Left ventricle myocardium inferior (tissue), 1 donor: Measurements from ENCODE around the gene PCED1A. TPM values are rescaled to one million over a fixed set of nuclear protein-coding genes. Genes with fewer than 3 reads are reported as not detected.

Experiments
- DNase-seq: peaks from one replicate; pipeline ENCODE4 v3.0.0-alpha.2; 2020
- H3K27ac ChIP-seq: fragments of 200-600 bp; replicated peaks from 2 replicates; pipeline ENCODE4 v1.8.0; 2021
- H3K27me3 ChIP-seq: fragments of 200-600 bp; 2 replicates; pipeline ENCODE4 v1.8.0; 2021; ENCODE audit warnings: low read depth
- H3K36me3 ChIP-seq: fragments of 200-600 bp; 2 replicates; pipeline ENCODE4 v1.8.0; 2021
- H3K4me1 ChIP-seq: fragments of 200-600 bp; 2 replicates; pipeline ENCODE4 v1.8.0; 2021
- H3K4me3 ChIP-seq: fragments of 200-600 bp; 2 replicates; pipeline ENCODE4 v1.8.0; 2021; ENCODE audit warnings: mild to moderate bottlenecking, moderate library complexity
- H3K9me3 ChIP-seq: fragments of 200-600 bp; replicated peaks from 2 replicates; pipeline ENCODE4 v1.8.0; 2021
- intact Hi-C: fragments of 100-400 bp; cut with micrococcal nuclease; formaldehyde crosslinking; loops from one replicate; pipeline ENCODE4 v1.11.0; 2022
- total RNA-seq: library from RNA; stranded (reverse); fragmentation: NEBNext Ultra II Directional; extraction: Animal tissue kit (Norgen Biotek cat#: 25700); gene quantifications from one replicate; pipeline ENCODE4 v1.2.1, GENCODE V29; 2021
- TF ChIP-seq, protein P1 (sequence below): fragments of 200-600 bp; IDR thresholded peaks from 2 replicates; pipeline ENCODE4 v1.8.0; 2021; ENCODE audit warnings: antibody characterized with exemption, mild to moderate bottlenecking, borderline replicate concordance
- donor health status: DM: no; HTN: yes; CAD: no; lungs with severe emphysema.

The PCED1A gene
- total RNA-seq, 1 donor from 2014 or later: 9.4 TPM

DNA sequence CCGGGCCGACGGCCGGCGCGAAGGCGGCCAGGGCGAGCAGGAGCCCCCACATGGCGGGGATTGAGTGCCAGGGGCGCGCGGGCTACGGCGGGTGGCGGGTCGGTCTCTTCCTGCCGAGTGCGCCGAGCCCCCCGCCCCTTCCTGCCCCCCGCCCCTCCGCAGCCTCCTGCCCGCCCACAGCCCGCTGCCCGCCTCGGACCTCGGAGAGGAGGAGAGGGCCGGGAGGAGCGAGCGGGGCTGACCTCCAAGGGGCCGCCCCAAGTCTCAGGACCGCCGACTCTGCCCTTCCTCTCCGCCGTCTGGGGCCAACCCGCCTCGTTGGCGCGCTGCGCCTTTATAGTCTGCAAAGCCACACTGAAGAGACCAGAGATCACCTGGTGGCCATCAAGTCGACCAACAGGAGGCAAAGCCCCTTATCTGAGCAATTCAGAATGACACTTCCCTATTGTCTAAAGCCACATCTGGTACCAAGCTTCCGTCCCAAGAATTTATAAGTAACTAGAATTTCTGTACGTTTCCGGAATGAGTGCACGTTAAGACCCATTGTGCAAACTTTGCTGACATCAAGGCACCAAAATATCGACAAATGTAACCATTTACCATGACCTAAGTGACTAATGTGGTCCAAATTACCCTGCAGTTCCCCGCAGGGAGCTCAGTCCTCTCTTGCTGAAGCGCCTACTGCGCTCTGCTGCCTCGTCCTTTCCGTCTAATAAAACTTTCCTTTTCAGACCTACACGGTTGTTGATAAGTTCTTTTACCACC is 39.8 kb downstream of the PCED1A start, which contains the start of gene CPXM1:
Gene CPXM1, minus strand, starts transcription at position 107 of the 765 bp plus-strand sequence. Its CDS starts 55 bp downstream, at position 52.
- TF ChIP-seq, protein P1, sequence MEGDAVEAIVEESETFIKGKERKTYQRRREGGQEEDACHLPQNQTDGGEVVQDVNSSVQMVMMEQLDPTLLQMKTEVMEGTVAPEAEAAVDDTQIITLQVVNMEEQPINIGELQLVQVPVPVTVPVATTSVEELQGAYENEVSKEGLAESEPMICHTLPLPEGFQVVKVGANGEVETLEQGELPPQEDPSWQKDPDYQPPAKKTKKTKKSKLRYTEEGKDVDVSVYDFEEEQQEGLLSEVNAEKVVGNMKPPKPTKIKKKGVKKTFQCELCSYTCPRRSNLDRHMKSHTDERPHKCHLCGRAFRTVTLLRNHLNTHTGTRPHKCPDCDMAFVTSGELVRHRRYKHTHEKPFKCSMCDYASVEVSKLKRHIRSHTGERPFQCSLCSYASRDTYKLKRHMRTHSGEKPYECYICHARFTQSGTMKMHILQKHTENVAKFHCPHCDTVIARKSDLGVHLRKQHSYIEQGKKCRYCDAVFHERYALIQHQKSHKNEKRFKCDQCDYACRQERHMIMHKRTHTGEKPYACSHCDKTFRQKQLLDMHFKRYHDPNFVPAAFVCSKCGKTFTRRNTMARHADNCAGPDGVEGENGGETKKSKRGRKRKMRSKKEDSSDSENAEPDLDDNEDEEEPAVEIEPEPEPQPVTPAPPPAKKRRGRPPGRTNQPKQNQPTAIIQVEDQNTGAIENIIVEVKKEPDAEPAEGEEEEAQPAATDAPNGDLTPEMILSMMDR: no peak
- intact Hi-C loops: no loop called here
- Histone ChIP-seq H3K36me3 (no peaks in the 10 kb centered on the region), H3K27ac (no peak within 1 kb of the TSS), H3K4me3 (peak within 1 kb of the TSS; percentile 56), H3K4me1 (peaks cover 27% of the 10 kb centered on the region), H3K9me3 (no peaks in the 10 kb centered on the region), H3K27me3 (peaks cover 100% of the 10 kb centered on the region)
- DNase-seq: no peak

DNA sequence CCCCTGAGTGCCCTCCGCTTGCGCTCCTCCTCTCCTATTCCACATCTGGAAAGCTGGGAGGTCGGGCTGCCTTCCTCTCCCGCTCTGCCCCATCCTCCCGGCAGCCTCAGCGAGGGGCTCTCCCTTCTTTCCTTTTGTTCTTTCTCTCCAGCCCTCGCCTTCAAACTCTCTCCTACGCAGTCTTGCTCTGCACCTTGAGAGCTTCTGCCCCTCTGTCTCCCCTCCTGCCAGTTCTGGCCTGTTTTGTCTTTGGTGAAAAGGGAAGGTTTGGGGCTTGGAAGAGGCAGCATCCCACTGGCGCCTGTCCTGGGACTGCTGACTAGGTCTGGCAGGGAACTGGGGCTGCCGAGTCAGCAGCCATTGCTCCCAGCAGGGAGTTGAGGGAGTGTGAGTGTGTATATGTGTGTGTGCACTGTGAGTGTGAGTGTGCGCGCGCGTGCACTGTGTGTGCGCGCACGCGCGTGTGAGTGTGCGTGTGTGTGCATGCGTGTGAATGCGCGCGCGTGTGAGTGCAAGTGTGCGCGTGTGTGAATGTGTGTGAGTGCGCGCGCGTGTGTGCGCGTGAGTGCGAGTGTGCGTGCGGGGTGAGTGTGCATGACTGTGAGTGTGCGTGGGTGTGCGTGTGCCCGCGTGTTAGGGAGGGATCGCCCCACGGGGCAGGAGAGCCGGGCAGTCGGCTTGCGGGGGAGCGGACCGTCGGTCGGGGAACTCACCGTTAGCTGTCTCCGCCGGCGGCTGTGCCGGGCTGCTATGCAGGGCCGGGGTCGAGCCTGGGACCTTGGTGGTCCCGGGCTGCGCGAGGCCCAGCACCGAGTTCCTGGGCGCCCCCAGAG is 40.6 kb downstream of the PCED1A start:
- Histone ChIP-seq H3K4me3 (peak overlapping the region; percentile 56), H3K27ac (no peak overlapping the region), H3K4me1 (peaks cover 23% of the 10 kb centered on the region), H3K9me3 (no peaks in the 10 kb centered on the region), H3K36me3 (no peaks in the 10 kb centered on the region), H3K27me3 (peaks cover 100% of the 10 kb centered on the region)
- DNase-seq: no peak
- TF ChIP-seq, protein P1: no peak
- intact Hi-C loops: no loop called here

DNA sequence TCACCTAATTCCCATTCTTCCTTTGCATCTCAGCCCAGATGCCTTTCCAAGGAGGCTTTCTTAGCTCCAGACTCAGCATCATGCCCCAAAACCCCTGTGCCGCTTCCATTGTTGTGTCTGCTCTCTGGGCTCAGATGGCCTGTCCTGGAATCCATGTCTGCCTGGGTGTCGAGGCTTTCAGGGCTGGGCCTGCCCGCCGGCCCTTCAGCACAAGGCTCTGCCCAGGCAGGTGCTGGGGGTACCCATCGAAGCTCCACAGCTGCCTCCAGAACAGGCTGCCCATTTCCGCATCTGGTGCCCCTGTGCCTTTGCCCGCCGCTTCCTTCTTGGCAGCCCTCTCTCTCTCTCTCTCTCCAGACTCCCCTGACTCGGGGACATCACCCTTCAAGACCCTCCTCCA is 41.2 kb downstream of the PCED1A start:
- peak overlapping the region; percentile 56 for H3K4me3 ChIP-seq
- intact Hi-C loops: no loop called here
- no peak overlapping the region for H3K27ac ChIP-seq
- H3K36me3 ChIP-seq: no peaks in the 10 kb centered on the region
- TF ChIP-seq, protein P1: no peak
- no peak for DNase-seq
- no peaks in the 10 kb centered on the region for H3K9me3 ChIP-seq
- peaks cover 20% of the 10 kb centered on the region for H3K4me1 ChIP-seq
- peaks cover 100% of the 10 kb centered on the region for H3K27me3 ChIP-seq

DNA sequence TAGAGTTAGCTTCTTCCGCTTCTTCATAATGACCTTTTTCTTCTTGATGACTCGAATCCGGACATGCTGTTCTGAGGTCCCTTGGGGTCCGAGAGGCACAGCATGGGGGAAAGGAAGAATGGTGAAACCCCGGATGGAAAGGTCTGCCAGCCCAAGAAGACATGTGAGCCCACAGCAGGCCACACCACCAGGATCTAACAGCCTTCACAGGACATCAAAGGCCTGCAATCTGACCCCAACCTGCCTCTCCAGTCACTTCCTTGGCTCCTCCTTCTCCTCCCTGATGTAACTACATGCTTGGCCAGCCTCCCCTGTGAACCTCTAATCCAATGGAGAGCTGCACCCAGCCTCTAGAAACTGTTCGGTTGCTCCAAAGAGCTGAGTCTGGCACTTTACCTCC is 41.6 kb downstream of the PCED1A start:
- Histone ChIP-seq H3K36me3 (no peaks in the 10 kb centered on the region), H3K27me3 (peaks cover 100% of the 10 kb centered on the region), H3K4me3 (no peak overlapping the region), H3K9me3 (no peaks in the 10 kb centered on the region), H3K4me1 (peaks cover 20% of the 10 kb centered on the region), H3K27ac (no peak overlapping the region)
- DNase-seq: no peak
- intact Hi-C loops: no loop called here
- TF ChIP-seq, protein P1: no peak

DNA sequence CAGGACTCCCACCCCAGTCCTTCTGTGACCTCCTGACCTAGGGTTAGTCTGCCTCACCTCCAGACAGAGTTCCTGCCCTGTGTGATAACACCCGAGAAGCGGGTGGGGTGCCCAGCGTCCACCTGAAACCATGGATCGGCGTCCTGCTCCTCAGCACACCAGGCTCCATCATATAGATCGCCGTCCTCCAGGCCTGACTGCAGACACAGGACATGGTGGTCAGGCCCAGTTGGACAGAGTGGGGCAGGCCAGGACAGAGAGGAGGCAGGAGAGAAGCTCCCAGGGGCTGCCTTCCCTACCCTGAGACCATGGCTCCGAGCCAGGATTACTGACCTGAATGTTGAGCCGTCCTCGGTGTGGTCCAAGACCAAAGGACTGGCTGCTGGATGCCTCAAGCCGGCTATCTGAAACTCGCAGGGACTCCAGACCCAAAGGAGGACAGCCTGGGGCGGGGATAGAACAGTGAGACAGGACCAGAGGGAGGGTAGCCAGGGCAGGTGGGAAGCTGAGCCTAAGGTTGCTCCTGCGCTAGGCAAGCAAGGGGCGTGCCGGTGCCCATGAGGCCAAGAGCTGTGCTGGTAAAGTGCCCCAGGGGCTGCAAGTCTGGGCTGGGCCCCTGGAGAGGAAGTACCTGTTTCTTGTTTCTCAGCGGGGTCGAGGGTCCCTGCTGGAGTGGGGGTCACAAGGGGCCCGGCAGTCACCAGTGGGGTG is 42.2 kb downstream of the PCED1A start:
- intact Hi-C loops: no loop called here
- TF ChIP-seq, protein P1: no peak
- peaks cover 100% of the 10 kb centered on the region for H3K27me3 ChIP-seq

More for the DNA sequence above, 42.2 kb downstream of the PCED1A start:
- Histone ChIP-seq H3K27ac (no peak overlapping the region), H3K9me3 (no peaks in the 10 kb centered on the region), H3K36me3 (no peaks in the 10 kb centered on the region), H3K4me1 (peaks cover 20% of the 10 kb centered on the region), H3K4me3 (no peak overlapping the region)
- no peak for DNase-seq
